Rectal smooth muscle tissue (tissue), 1 donor: Measurements from ENCODE around the gene RCN1.
"Not testable (repeated sequence)": the region's sequence is repeated elsewhere in the genome, so short reads cannot be mapped to it uniquely, and the experiment has no call there.

Source experiments
- H3K27ac ChIP-seq: one replicate; pipeline ENCODE4 v1.7.0; 2013; ENCODE audit warnings: low read depth, low read length, inconsistent platforms
- H3K27me3 ChIP-seq: one replicate; pipeline ENCODE4 v1.7.0; 2013; ENCODE audit warnings: low read length; ENCODE audit not compliant: control insufficient read depth, insufficient read depth
- H3K36me3 ChIP-seq: one replicate; pipeline ENCODE4 v1.7.0; 2013; ENCODE audit warnings: low read length; ENCODE audit not compliant: control insufficient read depth, insufficient read depth
- H3K4me1 ChIP-seq: one replicate; pipeline ENCODE4 v1.7.0; 2013; ENCODE audit warnings: low read length; ENCODE audit not compliant: control insufficient read depth, insufficient read depth
- H3K4me3 ChIP-seq: one replicate; pipeline ENCODE4 v1.7.0; 2013; ENCODE audit warnings: low read length
- H3K9ac ChIP-seq: one replicate; pipeline ENCODE4 v1.7.0; 2013; ENCODE audit warnings: low read length

RCN1 gene

GRCh38 chr11:32090545-32091370, at the start of gene RCN1:
Gene RCN1 (plus strand): TSS chr11:32091074. CDS start chr11:32091197, 123 bp downstream.
- Histone ChIP-seq H3K9ac (peak within 1 kb of the TSS; percentile 53), H3K36me3 (no peaks in the 10 kb centered on the region), H3K27me3 (no peaks in the 10 kb centered on the region), H3K27ac (peak within 1 kb of the TSS; percentile 75), H3K4me1 (peaks cover 5% of the 10 kb centered on the region), H3K4me3 (peak within 1 kb of the TSS; percentile 69)

- H3K4me1 ChIP-seq: no peaks in the 10 kb centered on the region
- H3K27ac ChIP-seq: no peak overlapping the region
- no peaks in the 10 kb centered on the region for H3K36me3 ChIP-seq
- H3K27me3 ChIP-seq: no peaks in the 10 kb centered on the region
- no peak overlapping the region for H3K9ac ChIP-seq
- H3K4me3 ChIP-seq: no peak overlapping the region
Measured at GRCh38 chr11:32043737-32044136, 47.1 kb upstream of the RCN1 start.

- H3K4me3 ChIP-seq: no peak overlapping the region
Measured at GRCh38 chr11:32044158-32044863, 46.6 kb upstream of the RCN1 start.

GRCh38 chr11:32045456-32045855, 45.4 kb upstream of the RCN1 start:
- no peak overlapping the region for H3K27ac ChIP-seq
- H3K4me1 ChIP-seq: no peaks in the 10 kb centered on the region
- H3K9ac ChIP-seq: no peak overlapping the region
- H3K27me3 ChIP-seq: no peaks in the 10 kb centered on the region
- H3K36me3 ChIP-seq: no peaks in the 10 kb centered on the region
- no peak overlapping the region for H3K4me3 ChIP-seq

More at GRCh38 chr11:32044158-32044863, 46.6 kb upstream of the RCN1 start:
- no peaks in the 10 kb centered on the region for H3K27me3 ChIP-seq
- no peaks in the 10 kb centered on the region for H3K36me3 ChIP-seq
- H3K4me1 ChIP-seq: no peaks in the 10 kb centered on the region
- no peak overlapping the region for H3K27ac ChIP-seq
- H3K9ac ChIP-seq: no peak overlapping the region

GRCh38 chr11:32050264-32050663, 40.6 kb upstream of the RCN1 start:
- Histone ChIP-seq H3K36me3 (no peaks in the 10 kb centered on the region), H3K27me3 (no peaks in the 10 kb centered on the region), H3K9ac (no peak overlapping the region), H3K4me1 (no peaks in the 10 kb centered on the region), H3K4me3 (no peak overlapping the region), H3K27ac (no peak overlapping the region)

GRCh38 chr11:32052215-32052614, 38.7 kb upstream of the RCN1 start:
- Histone ChIP-seq H3K9ac (no peak overlapping the region), H3K36me3 (no peaks in the 10 kb centered on the region), H3K4me3 (no peak overlapping the region), H3K27ac (no peak overlapping the region), H3K27me3 (no peaks in the 10 kb centered on the region), H3K4me1 (no peaks in the 10 kb centered on the region)

- no peaks in the 10 kb centered on the region for H3K4me1 ChIP-seq
- H3K4me3 ChIP-seq: no peak overlapping the region
- H3K27me3 ChIP-seq: no peaks in the 10 kb centered on the region
- no peaks in the 10 kb centered on the region for H3K36me3 ChIP-seq
- H3K9ac ChIP-seq: no peak overlapping the region
- no peak overlapping the region for H3K27ac ChIP-seq
Measured at GRCh38 chr11:32053151-32053888, 37.6 kb upstream of the RCN1 start.

- no peak overlapping the region for H3K9ac ChIP-seq
- no peaks in the 10 kb centered on the region for H3K36me3 ChIP-seq
- no peaks in the 10 kb centered on the region for H3K4me1 ChIP-seq
- H3K4me3 ChIP-seq: no peak overlapping the region
- H3K27ac ChIP-seq: no peak overlapping the region
- no peaks in the 10 kb centered on the region for H3K27me3 ChIP-seq
Measured at GRCh38 chr11:32055861-32056260, 35.0 kb upstream of the RCN1 start.

- Histone ChIP-seq H3K36me3 (no peaks in the 10 kb centered on the region), H3K9ac (no peak overlapping the region), H3K27me3 (no peaks in the 10 kb centered on the region), H3K4me3 (no peak overlapping the region), H3K27ac (no peak overlapping the region), H3K4me1 (no peaks in the 10 kb centered on the region)
Measured at GRCh38 chr11:32056438-32056837, 34.4 kb upstream of the RCN1 start.

- Histone ChIP-seq H3K27me3 (no peaks in the 10 kb centered on the region), H3K27ac (no peak overlapping the region), H3K9ac (no peak overlapping the region), H3K4me1 (no peaks in the 10 kb centered on the region), H3K4me3 (no peak overlapping the region), H3K36me3 (no peaks in the 10 kb centered on the region)
Measured at GRCh38 chr11:32059686-32060462, 31.0 kb upstream of the RCN1 start.

- Histone ChIP-seq H3K27ac (no peak overlapping the region), H3K9ac (no peak overlapping the region), H3K4me3 (no peak overlapping the region), H3K27me3 (no peaks in the 10 kb centered on the region), H3K4me1 (no peaks in the 10 kb centered on the region), H3K36me3 (no peaks in the 10 kb centered on the region)
Measured at GRCh38 chr11:32062540-32062939, 28.3 kb upstream of the RCN1 start.

GRCh38 chr11:32063031-32063430, 27.8 kb upstream of the RCN1 start:
- not testable (repeated sequence) for H3K36me3 ChIP-seq, H3K4me3 ChIP-seq, H3K4me1 ChIP-seq, H3K27ac ChIP-seq, H3K27me3 ChIP-seq, H3K9ac ChIP-seq
